GM11168 (cell line): ENCODE measurements around the gene RNASEH2B.

Source experiments
- in situ Hi-C: fragments of 300-500 bp; cut with MboI; formaldehyde crosslinking; loops from one replicate; pipeline ENCODE4 v1.12.0; 2022; ENCODE audit warnings: low sequenced_read_pairs; ENCODE audit not compliant: unreplicated experiment

RNASEH2B gene

DNA sequence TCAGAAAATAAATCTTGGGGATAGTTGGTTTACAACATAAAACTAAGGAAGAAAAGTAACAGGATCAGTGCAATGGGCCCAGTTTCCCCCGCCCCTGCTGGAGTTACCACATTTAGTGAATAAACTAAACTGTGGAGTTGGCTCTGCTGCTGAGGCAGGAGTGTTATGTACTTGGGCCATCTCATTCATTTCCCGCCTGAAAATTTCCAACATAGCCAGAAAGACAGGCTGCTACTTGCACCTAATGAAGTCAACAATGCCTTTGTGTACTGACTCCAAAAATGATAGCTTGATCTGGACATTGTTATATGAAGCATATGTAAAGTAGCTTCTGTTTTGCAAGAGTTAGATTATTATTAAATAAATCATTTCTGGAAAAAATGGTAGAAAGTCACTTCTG, 7.9 kb upstream of the RNASEH2B start:
- in situ Hi-C loops, result loop anchor here (25.0 kb wide), 2 partner anchors 814 to 889 kb away; partner anchors contain the start of gene KCNRG

DNA sequence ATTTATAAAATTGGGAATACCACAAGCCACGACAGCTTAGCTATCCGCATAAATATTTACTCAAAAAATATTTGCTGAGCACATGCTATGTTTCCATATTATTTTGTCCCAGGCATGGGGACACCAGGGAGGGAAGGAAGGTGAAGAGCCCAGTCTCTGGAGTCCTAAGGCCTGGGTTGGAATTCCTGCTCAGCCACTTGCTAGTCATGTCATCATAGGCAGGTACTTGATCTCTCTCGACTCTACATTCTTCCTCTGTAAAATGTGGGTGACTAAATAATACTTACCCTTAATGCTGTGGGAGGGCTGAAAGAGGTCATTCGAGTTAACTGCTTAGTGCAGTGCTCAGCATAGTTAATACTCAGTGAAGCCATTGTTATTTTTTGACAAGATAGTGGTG, 4.3 kb upstream of the RNASEH2B start:
- in situ Hi-C loops, result loop anchor here (25.0 kb wide), 2 partner anchors 818 to 893 kb away; partner anchors contain the start of gene KCNRG

DNA sequence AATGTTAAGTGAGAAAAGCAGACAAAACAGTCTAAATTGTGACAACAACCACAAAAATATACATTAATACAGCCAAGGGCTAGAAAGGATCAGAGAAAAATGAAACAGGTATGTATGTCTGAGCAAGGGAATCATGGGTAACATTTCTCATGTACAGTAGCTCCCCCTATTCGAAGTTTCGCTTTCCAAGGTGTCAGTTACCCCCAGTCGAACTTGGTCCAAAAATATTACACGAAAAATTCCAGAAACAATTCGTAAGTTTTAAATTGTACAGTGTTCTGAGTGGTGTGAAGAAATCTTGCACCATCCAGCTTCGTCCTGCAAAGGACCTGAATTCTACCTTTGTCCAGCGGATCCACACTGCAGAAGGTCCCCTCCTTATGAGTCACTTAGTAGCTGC, 1.8 kb upstream of the RNASEH2B start:
- in situ Hi-C loops, result loop anchor here (25.0 kb wide), 2 partner anchors 820 to 895 kb away; partner anchors contain the start of gene KCNRG

DNA sequence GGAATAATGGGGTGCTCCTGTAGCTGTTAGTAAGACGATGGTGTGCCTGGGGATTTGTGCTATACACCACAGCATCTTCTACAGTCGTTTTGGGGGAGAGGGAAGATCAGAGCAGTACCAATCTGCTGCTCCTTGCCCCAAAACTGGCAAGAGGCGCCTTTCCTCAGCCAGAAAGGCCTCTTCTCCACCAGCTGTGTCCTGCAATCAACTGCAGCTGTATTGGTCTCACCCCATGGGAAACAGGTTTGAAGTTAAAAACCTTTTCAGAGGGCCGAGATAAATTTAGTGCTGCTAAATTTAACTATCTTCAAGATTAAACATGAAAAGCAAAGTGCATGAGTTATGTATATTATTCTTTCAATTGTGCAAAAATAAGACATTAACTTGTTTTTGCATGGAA, 1.2 kb upstream of the RNASEH2B start:
- in situ Hi-C loops, result loop anchor here (25.0 kb wide), 2 partner anchors 821 to 896 kb away; partner anchors contain the start of gene KCNRG

DNA sequence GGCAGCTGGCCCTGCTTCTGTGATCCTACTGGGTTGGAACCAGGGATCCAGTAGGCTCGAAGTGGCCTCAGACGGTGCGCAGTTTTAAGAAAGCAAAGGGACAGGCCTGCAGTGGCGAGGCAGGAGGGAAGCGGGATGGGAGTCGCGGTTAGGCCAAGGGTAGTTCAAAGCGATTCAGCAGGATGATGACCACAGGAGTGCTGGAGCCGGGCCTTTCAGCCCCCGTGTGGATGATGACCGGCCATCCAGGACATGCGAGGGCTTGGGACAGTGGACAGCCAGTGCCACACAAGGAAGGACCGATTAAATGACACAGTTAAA, 854 bp downstream of the RNASEH2B start:
- in situ Hi-C loops, result loop anchor here (5.0 to 25.0 kb wide), 3 partner anchors 108 to 898 kb away; partner anchors contain the start of gene KCNRG

DNA sequence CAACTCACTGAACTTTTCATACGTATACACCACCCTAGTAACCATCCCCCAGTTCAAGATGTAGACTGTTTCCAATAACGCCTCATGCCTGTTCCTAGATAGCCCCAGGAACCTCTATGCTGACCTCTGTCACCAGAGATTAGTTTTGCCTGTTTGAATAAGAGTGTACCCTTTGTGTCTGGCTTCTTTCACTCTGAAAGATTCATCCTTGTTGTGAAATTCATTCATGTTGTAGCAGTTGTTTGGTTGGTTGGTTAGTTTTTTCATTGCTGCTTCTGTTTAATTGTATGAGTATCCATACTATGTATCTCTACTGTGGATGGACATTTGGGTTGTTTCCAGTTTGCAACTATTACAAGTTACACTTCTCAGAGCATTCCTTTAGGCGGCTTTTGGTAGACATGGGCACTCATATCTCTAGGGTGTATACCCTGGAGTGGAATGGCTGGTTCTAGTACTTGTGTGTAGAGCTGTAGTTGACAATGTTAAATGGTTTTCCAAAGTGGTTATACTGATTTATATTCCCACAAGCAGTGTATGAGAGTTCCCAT, 1.6 kb downstream of the RNASEH2B start:
- in situ Hi-C loops, result loop anchor here (5.0 to 25.0 kb wide), 3 partner anchors 109 to 899 kb away; partner anchors contain the start of gene KCNRG

DNA sequence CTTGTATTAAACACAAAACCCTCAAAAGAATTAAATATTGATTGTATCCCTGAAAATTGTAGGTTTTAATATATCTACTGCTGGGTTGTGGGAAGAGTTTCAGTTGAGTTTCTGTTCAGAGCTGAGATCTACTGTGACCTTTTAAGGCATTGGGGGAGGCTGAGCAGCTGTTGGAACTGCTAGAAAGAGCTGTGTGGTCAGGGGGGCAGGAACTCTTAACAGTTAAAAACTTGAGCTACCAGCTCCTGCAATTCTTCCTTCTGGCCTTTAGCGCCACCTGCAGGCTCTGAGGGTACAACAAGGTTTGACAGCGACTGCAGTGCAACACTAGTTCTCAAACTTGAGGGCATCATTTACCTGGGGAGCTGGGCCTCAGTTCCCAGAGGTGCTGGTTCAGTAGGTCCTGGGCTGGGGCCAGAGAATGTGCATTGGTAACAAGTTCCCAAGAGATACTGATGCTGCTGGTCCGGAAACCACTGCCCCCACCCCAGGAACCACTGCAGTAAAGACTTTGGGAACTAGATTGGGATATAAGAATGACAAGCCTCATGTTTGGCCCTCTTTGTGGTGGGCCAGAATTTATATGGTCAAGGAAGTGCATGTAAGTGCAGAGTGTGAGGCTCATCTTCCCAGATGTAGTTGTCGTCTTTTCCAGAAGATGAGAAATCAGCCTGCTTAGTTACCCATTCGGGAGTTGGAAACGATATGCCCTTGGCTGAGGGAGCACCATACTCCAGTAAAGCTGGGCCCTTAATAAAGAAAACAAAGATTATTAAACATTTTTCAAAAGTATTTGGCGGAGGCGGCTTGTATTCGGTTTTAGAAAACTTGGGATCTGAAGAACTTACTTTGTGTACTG, 2.6 kb downstream of the RNASEH2B start:
- in situ Hi-C loops, result loop anchor here (5.0 to 25.0 kb wide), 3 partner anchors 110 to 900 kb away; partner anchors contain the start of gene KCNRG

DNA sequence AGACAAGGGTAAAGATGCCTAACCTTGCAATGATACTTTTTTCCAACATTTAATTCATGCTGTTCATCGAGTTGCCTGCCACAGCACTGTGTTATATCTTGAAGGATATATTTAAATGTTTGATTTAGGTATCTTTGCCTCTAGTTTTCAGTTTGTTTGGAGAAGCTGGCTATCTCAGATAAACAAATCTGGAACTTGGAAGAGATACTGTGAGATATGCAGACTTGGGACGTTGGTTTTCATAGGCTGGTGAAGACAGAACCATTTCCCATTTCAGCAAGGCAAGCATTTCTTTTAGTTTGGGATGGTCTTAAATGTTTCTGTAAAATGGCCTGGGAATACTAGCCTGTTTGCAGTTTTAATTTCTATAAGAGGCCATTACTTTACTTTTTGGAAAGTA, 3.3 kb downstream of the RNASEH2B start:
- in situ Hi-C loops, result loop anchor here (5.0 to 25.0 kb wide), 3 partner anchors 111 to 901 kb away; partner anchors contain the start of gene KCNRG

DNA sequence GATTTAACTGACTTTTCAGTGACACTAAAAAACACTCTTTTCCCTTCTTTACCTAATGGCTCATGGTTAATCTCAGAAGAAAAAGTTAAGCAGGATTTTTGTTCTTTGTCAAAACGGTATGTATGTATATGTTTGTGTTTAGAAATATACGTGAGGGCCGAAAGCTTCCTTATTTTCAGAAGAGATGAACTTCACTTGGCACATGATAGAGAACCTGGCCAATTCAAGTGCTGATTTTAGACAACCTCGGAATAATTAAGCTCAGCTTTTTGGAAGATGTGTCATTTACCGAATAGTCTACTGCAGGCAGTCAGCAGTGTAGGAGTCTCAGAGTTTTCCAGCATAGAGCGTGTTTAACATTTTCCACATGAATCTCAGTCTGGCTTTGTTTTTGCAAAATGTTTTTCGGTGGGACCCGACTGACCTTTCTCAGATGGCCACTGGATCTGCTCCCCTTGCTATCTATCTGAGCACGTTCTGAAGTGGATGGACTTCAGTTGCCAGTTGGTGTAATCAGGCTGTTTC, 4.6 kb downstream of the RNASEH2B start:
- in situ Hi-C loops, result loop anchor here (5.0 to 25.0 kb wide), 3 partner anchors 112 to 902 kb away; partner anchors contain the start of gene KCNRG

DNA sequence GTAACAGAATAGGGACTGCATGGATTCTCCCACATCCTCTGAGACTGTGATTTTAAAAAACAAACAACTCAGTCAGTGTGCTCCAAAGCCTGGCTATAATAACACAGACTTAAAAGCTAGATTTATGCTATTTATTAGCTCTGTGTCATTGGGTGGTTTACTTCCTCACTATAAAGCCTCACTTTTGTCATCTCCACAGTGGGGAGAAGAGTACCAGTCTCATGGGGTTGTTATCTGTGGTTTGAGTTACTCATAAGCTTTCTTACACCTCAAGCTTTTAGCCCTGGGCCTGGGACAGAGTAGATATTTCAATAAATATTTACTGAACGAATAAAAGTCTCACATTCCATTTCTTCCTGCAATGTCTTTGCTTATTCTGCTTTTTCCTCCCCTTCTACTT, 5.3 kb downstream of the RNASEH2B start:
- in situ Hi-C loops, result loop anchor here (5.0 to 25.0 kb wide), 3 partner anchors 113 to 903 kb away; partner anchors contain the start of gene KCNRG

DNA sequence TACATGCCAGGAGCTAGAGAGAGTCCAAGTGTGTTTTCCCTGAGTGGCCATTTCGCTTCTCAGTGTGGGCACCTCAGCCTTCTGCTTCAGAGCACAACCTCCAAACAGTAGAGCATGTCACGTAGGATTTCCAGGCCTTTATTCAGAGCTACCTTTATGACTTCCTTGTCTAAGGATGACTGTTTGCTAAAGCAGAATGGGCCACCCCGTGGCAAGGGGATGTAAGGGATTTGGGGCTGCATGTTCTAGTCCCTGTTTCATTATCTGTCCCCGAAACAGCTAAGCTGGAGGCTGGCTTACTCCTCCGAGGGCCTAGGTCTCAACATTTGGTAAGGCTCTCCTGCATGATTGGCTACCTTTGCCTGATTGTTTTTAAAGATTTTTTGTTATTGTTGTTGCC, 6.0 kb downstream of the RNASEH2B start:
- in situ Hi-C loops, result loop anchor here (25.0 kb wide), 2 partner anchors 828 to 903 kb away; partner anchors contain the start of gene KCNRG

DNA sequence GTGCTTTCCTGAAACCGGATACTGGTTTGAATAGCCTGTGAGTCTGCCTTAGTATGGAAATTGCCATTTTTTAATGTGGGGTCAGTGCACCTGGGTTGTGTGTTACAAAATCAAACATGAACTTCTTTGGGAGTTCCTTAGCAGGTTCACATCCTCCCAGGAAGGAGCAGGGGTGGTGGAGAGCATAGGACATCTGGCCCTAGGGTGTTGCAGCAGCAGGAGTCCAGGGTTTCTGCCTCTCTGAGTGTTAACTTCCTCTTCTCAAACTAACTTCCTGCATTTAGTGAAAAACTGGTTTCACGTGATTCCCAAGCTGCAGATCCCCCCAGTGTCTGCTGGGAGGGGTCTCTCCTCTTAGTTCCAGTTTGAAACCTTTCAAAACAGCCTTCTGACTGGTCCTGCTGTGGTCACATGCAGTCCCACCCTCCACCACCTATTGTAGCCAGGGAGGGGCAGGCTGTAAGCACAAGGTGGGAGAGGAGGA, 7.2 kb downstream of the RNASEH2B start:
- in situ Hi-C loops, result loop anchor here (25.0 kb wide), 2 partner anchors 829 to 904 kb away; partner anchors contain the start of gene KCNRG

DNA sequence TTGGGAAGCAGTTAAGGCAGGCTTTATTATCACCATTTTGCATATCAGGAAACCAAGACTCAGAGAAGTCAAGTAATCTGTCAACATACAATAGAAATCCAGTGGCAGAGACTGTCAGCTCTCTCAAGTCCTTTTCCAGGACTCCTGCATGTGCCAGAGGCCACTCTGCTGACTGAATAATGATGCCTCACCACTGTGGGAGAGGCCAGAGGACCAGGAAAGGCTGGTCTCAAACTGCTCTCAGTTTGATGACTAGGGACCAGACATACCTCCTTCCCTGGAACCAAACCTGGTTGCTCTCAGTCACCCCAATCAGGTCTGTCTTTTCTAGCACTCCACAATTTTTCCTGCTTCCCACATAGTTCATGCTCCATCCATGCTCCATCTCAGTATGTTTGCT, 8.0 kb downstream of the RNASEH2B start:
- in situ Hi-C loops, result loop anchor here (25.0 kb wide), 2 partner anchors 830 to 905 kb away; partner anchors contain the start of gene KCNRG

DNA sequence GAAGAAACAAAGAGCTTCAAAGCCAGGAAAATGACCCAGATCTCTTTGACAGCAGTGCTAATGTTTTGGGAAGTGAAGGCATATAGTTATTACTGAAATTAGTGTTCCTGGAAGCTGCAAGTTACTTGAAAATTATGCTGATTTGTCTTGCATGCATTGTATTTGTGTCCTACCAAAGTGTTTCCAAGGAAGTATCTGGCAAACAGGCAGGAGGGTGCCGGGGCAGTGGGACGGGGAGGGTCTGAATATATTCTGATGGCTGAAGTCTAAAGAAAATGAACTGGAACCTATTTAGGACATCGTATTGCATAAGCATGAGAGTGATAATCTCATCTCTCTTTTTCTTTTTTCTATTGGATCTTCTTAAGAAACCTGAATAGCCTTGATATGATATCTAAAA, 9.0 kb downstream of the RNASEH2B start:
- in situ Hi-C loops, result loop anchor here (25.0 kb wide), 2 partner anchors 831 to 906 kb away; partner anchors contain the start of gene KCNRG

DNA sequence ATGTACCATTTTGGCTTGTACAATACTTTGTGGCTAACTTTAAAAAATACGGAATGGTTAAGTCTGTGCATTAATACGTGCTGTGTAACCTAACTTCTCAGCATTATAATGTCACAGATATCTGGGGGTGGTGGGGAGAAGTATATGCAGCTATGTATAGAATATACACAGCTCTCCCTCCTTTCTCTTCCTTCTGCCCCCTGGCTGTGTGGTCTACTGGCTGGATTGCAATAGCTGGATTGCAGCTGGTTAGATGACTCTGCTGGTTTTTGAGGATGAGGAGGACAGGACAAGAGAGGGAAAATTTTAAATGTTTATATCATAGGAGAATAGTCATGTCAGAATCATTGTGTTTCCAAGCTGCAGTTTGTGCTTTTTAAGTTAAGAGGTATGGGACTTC, 9.7 kb downstream of the RNASEH2B start:
- in situ Hi-C loops, result loop anchor here (25.0 kb wide), 2 partner anchors 832 to 907 kb away; partner anchors contain the start of gene KCNRG

DNA sequence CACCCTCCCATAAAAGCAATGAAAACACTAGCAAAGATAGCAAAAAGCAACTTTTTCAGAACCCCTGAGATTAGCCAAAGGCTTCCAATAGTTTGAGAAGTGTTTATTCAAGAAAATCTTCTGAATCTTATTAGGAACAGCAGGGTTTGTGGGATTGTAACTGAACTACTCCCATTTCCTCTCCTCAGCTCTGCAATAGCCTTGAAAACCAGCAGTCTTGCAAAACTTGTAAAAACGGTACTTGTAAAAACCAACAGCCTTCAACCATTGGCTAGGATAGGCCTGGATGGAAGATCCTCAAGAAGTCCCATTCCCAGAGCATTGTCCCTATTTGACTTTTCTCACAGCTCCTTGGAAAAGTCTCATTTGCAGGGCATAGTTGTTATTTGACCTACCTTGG, 12.1 kb downstream of the RNASEH2B start:
- in situ Hi-C loops, result loop anchor here (25.0 kb wide), 2 partner anchors 834 to 909 kb away; partner anchors contain the start of gene KCNRG

DNA sequence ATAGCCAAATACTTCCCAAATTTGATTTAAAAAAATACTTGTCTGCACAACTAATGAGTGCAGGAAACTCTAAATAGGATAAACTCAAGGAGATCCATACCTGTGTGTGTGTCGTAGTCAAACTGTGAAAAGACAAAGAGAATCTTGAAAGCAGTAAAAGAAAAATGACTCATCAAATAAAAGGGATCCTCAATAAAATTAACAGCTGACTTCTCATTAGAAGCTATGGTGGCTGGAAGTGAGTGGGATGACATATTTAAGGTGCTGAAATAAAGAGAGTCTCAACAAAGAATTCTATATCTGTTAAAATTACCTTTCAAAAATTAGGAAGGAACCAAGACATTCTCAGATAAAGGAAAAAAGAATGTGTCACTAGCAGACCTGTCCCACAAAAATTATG, 13.7 kb downstream of the RNASEH2B start:
- in situ Hi-C loops, result loop anchor here (25.0 kb wide), 2 partner anchors 836 to 911 kb away; partner anchors contain the start of gene KCNRG

DNA sequence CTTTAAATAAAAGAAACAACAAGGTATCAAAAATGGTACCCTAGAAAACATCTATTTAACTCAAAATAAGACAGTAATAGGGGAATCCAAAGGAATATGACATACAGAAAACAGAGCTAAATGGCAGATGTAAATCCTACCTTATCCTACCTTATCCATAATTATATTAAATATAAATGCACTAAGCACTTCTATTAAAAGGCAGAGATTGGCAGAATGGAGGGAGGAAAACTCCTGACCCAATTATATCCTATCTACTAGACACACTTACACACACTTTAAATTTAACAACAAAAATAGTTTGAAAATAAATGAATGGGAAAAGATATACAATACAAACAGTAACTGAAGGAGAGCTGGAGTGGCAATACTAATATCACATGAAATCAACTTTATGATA, 14.4 kb downstream of the RNASEH2B start:
- in situ Hi-C loops, result loop anchor here (25.0 kb wide), 2 partner anchors 837 to 912 kb away; partner anchors contain the start of gene KCNRG

DNA sequence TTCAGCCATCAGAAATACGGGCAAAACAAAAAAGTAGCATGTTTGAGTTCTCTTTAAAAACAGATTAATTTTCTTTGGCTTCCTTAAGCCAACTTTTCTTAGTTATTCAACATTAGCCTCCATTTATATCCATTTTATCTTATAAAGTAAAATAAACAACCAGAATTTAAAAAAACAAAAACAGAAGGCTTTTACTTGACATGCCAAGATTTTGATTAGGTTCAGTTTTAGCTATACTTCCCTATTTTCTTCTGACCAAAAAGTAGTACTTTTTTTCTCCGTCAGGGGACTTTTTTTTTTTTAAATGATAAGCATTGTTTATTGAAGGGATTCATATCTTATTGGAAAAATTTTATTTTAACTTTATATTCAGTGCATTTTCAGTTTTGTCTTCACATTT, 18.1 kb downstream of the RNASEH2B start:
- in situ Hi-C loops, result no loop called here

DNA sequence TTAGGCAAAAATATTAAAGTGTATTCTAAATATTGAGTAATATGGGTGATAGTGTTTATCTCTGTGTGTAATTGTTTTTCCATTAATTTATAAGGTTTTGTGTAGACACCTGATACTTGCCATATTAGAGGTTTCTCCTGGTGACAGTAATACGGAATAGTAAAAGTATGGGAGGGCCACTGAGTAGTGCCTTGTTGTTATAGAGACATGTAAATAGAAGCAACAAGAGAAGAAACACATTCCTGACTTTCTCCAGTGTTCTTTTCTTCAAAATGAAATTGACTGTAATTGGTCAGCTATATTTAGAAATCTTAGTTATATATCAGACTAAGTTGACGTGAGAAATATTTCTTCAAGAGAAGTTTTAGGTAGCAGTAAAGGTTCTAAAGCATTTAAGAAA, 18.5 kb downstream of the RNASEH2B start:
- in situ Hi-C loops, result no loop called here
